Raji (cell line): Measurements from ENCODE around the gene RUNX3.
A peak's percentile ranks its signal among the peaks of the same experiment; 100 is the strongest.

Experiments
- POLR2A ChIP-seq: IDR thresholded peaks from 2 replicates; pipeline ENCODE4 v1.6.1; 2011; ENCODE audit warnings: low read depth, low read length, control low read depth; ENCODE audit not compliant: insufficient read depth

Gene RUNX3

DNA sequence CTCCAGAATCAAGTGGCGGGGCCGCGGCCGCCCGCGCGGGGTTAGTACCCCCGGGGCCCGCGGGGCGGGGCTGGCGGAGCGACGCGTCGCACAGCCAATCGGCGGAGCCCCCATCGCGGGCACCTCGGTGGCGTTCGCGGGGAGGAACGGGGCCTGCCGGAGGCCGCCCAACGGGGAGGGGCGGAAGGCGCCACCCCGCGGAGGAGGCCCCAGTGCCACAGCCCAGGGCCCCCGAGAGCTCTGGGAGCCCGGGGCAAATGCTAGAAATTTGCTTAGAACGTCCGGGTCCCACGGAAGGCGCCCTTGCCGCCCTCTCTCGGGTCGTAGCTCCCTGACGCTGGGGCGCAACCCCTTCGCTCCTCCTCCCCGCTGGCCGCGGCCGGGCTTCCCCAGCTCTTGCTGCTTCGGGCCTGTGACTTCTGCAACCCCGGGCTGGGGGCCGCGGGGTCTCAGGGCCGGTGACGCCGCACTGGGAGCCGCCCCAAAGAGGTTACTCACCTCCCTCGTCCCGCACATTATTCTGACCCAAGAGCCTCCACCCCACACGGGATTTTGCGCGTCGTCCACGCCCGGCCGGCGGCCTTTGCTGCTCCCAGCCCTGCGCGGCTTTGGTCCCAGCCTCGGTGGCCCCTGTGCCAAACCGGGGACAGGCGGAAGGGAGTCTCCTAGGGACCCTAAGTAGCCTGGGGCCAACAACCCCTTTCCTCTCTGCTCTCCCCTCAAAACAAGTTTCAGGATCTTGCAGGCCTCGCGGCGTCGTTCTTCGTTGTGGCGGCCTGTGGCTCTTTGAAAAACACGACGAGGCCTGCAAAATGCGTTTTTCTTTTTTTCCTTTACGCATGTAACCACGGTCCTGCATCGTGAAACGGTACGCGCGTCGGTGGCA, at the start of gene RUNX3:
Gene RUNX3, minus strand, starts transcription at position 17 of the 886 bp plus-strand sequence. CDS start 408 bp downstream, outside the sequence.
- peak; percentile 77 for TF ChIP-seq POLR2A

DNA sequence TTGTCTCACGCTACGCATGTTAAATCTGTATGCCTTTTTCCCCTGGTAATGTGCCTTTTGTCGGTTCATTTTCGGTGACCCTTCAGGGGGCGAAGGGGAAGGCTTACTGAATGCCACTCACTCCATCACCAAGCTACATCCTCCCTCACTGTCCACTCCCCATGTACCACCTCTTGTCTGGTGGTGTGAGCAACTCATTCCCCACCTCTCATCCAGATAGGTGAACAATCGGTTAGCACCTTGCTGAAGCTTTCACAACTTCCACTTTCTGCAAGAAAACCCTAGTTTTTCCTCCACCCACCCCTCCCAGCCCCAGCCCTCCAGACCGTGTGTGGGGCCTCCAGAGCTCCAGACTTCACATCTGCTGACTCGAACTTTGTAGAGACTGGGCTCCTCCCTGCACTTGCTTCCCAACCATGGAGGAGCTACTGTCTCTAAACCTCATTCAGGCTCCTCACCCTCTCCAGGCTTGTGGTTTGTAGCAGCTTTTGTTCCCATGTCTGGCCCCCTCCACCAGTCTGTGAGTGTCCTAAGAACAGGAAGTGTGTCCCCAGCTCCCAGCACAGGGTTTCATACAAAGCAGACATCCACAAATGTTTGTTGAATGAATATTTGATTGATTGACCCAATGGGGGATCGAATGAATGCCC, 48.4 kb upstream of the RUNX3 start:
- TF ChIP-seq POLR2A: no peak

DNA sequence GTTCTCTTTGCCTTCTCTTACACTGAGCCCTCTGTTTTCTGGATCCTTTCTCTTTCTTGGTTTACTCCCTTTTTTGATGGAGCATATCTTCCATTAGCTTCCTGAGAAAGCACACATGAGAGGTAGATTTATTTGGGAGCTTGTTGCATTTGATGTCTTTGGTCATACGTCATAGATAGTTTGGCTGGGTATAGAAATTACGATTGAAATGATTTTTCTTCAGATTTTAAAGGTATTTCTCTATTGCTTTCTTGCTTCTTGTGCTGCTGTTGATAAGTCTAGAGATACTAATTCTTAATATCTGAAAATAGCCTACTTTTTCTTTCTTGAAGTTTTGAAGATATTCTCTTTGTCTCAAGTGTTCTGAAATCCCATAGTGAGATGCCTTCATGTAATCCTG, 45.3 kb upstream of the RUNX3 start:
- no peak for TF ChIP-seq POLR2A

DNA sequence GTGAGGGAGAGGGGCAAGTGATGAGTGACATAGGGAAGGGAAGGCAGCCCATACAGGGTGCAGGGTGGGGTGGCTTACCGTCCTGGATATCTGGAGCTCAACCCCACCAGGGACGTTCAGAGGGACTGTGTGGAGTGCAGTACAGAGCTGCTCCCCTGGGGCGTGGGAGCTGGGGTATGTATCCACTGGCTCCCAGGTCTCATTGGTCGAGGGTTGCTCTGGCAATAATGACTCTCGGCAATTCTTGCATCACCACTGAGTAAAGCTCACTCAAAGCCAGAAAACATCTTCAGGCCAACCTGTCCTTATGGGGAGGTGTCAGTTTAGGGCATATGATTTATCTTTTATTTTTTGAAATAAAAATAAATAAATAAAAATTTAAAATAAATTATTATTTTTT, 43.2 kb upstream of the RUNX3 start:
- TF ChIP-seq POLR2A: no peak

DNA sequence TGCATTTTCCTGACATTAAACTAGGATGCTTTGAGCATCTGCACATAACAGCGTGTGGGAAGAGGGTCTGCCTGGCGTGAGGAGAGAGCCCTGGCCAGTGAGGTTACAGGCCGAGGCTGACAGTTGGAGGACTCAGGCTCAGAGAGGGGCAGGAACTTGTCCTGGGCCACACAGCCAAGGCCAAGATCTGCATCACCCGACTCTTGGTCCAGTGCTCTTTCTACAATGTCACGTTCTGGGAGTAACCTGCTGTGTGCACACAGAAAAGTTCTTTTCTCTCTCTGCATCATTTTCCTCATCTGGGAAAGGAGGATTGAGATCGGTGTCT, 42.8 kb upstream of the RUNX3 start:
- no peak for TF ChIP-seq POLR2A

DNA sequence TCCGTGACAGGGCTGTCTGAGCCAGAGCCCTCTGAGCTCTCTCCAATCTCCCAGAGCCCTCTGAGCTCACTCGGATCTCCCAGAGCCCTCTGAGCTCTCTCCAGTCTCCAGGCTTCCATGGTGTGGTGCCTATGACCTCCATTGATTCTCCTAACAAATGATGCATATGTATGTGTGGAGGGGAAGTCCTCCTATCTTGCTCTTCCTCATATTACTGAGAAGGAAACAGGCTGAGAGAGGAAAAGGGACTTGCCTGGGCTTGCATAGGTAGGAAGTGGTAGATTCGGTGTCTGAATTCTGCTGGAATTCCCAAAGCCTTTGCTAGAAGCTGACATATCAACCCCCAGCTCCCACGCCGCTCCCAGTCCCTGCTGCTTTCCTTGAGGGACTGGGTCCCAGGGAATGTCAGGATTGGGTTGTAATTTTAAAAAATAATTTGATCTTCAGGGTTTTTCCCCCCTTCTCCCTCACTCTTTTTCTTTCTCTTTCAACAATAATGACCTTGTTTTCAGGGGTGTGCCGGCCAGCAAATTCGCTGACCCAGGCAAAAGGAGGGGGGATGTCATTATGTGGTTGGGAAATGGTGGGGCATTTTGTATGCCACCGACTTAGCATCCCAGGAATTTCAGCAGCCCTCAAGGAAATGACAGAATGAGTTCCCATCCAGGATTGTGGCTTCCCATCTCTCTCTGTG, 42.3 kb upstream of the RUNX3 start:
- TF ChIP-seq POLR2A: no peak

DNA sequence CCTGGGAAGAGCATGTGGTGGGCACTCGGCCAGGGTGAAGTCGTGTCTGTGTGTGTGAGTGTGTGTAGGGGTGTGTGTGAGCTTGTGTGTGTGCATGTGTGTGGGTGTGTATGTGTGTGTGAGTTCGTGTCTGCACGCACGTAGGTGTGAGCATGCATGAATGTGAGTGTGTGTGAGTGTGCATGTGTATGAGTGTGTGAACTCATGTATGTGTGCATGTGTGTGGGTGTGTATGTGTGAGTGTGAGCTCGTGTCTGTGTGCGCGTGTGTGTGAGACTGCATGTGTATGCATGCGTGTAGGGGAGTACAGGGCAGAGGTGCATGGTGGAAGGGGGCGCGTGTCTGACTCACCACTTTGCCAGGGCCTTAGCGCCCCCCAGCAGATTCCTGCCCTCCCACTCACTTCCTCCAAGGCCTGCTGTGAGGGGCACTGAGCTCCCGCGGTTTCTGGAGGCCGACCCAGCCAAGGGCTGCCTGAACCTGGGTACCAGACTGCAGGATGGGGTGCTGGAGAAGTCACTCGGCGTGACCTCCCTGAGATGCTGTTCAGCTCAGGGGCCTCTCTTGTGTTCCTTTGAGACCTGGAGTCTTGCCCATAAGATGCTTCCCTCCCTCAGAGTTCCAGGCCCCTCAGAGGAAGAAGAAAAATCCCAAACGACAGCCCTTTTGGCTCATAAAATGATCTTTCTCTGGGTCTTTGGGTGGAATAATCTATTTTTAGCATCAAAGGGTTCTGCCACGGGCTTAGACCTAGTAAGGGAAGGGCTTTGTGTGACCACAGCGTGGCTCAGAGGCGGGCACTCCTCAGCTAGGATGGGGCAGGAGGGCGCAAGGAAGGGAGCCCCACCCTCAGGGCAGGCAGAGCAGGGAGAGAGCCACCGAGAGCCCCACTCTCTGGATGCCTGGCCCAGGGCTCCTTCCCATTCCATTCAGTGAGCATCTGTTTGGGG, 41.1 kb upstream of the RUNX3 start:
- no peak for TF ChIP-seq POLR2A

DNA sequence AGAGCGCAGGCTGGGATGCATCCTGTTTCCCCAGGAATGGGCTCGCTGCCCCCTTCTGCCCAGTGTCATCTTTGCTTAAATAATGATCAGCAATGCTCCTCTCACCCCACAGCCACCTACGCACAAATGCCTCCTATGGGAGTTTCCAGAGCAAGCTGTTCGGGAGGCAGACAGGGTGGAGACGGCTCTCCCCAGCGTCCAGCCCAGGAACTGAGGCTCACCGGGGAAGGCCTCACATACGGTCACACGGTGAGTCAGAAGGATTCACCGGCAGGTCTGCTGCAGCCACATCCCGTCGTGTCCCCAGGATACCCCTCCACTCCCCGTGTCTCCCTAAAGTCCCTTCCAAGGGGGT, 40.3 kb upstream of the RUNX3 start:
- no peak for TF ChIP-seq POLR2A

DNA sequence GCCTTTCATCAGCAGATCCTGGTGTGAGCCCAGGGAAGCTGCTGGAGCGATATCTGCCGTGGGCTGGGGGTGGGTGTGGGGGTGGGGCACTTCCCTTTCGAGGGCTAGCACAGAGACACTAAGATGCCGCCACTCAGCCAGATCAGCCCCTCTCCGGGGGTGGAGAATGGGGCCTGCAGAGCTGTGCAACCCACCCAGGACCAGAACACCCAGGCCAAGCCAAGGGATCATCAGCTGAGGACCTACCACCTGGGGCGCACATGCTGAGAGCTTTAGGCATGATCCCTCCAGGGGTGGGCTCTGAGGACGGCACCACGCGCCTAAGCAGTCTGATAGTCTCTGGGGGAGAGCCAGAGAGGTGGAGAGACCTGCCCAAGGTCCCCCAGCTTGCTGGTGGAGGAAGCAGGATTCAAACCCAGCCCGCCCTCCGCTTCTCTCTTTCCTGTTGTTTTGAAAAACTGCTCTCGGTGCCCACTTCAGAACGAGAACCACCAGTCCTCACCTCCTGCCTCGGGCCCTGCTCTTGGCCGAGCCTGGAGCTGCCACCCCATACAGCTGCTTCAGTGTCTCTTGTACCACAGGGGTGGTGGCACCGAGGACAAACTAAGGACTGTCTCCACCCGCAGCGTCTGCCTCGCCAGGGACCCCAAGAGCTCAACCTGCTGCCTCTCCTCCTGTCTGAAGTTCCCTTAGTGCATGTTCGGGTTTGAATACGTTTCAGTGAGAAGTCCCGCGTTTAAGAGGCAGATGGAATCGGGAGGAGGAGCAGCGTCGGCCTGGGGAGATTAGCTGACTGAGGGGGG, 39.7 kb upstream of the RUNX3 start:
- no peak for TF ChIP-seq POLR2A

DNA sequence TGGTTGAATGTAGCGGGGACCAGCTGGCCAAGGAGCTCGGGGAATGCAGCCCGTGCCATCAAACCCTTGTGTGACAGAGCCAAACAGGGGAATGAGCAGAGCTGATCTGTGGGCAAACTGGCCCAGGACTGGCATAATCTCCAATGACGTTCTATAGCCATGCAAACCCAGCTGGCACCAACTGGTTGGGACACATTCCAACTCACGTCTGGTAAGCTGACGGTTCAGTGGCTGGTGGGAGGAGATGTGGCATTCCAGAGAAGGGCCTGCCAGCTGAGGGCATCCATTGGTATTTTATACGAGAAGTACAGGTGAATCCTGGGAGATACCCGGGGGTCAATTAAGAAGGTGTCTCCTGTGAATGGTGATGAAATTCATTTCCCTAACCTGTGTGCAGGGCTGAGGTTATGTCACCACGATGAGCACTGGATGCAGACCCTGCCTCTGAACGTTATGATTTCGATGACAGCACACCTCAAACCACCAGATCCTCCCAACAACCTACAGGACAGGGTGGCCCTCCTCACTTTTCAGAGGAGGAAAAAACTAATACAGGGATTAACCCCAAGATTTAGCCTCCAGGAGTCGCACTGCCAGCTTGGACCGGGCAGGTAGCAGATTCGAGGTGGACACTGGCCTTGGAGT, 39.0 kb upstream of the RUNX3 start:
- no peak for TF ChIP-seq POLR2A

DNA sequence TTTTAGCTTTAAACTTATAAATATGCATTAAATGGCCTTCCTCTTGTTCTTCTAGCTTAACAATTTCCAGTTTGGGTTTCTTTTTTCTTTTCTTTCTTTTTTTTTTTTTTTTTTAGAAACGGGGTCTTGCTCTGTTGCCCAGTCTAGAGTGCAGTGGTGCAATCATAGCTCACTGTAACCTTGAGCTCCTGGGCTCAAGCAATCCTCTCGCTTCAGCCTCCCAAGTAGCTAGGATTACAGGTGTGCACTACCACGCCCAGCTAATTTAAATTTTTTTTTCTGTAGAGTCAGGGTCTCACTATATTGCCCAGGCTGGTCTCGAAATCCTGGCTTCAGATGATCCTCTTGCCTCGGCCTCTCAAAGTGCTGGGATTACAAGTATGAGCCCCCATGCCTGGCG, 37.9 kb upstream of the RUNX3 start:
- no peak for TF ChIP-seq POLR2A

DNA sequence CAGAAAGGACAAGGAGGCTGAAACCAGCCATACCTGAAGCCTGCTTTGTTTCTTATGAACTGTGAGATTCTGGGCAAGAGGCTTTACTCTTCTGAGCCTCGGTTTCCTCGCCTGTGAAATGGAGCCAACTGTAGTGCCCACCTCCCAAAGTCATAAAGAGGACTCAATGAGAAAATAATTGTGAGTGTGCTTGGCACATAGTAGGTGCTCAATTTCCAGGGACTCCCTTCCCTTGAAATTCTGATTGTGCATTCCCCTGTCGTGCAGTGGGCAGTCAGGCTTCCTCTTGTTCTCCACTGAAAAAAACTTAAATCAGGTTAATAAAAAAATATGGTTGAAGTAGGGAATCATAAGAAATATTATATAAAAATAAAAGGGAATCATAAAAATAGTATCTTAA, 37.5 kb upstream of the RUNX3 start:
- no peak for TF ChIP-seq POLR2A

DNA sequence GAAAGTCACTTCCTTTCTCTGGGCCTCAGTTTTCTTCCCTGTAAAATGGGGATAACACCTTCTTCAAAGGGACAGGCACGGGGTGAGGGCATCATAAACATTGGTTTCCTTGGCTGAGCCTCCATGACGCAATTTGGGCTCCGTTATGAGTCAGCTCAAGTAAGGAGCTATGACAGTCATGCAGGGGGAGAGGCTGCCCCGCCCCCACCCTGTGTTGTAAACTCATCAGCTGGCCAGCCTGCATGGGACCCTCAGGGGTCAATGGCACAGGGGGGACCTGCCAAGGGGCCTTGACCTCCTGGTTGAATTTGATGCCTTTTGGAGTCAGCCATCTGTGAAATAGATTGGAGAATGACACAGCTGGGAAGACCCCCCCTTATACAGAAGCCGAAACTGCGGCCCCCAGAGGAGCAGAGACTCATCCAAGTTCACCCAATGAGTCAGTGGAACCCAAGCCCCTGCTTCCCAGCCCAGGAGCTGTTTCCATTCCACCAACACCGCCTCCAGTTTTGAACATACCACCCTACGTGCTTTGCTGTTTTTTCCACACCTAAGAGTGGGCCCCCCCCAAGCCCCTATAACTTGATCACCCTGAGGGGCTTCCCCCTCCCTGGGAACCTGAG, 36.8 kb upstream of the RUNX3 start:
- no peak for TF ChIP-seq POLR2A
